NCI-H69 (cell line): ENCODE measurements around the gene CXCL1.

Source experiments
- DNase-seq: peaks from one replicate; lab custom pipeline; 2025; lab: John Stamatoyannopoulos, UW

CXCL1 gene

DNA sequence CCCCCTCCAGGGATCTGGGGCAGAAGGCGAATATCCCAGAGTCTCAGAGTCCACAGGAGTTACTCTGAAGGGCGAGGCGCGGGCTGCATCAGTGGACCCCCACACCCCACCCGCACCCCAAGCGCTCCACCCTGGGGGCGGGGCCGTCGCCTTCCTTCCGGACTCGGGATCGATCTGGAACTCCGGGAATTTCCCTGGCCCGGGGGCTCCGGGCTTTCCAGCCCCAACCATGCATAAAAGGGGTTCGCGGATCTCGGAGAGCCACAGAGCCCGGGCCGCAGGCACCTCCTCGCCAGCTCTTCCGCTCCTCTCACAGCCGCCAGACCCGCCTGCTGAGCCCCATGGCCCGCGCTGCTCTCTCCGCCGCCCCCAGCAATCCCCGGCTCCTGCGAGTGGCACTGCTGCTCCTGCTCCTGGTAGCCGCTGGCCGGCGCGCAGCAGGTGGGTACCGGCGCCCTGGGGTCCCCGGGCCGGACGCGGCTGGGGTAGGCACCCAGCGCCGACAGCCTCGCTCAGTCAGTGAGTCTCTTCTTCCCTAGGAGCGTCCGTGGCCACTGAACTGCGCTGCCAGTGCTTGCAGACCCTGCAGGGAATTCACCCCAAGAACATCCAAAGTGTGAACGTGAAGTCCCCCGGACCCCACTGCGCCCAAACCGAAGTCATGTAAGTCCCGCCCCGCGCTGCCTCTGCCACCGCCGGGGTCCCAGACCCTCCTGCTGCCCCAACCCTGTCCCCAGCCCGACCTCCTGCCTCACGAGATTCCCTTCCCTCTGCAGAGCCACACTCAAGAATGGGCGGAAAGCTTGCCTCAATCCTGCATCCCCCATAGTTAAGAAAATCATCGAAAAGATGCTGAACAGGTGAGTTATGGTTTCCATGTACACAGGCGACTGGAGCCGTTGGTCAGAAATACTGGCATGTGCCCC is at the start of gene CXCL1:
TSS of gene CXCL1 (plus strand) at position 264 of the 926 bp plus-strand sequence. CDS start at position 342, 78 bp downstream.
- DNase-seq: peak; percentile 20

DNA sequence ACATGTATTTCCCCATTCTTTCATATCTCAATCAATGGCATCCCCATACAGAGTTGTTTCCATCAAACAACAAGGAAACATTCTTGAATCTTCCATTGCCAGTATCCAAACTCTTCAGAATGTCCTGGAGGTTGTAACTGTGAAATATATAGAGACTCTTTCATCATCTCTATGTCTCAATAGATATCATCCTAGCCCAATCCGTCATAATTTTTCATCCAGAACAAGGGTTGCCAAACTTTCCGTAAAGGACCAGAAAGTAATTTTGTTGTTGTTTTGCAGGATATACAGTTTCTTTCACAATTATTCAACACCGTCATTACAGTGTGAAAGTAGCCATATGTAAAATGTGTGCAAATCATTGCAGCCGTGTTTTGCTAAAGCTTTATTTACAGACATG is 47.9 kb upstream of the CXCL1 start:
- no peak for DNase-seq

DNA sequence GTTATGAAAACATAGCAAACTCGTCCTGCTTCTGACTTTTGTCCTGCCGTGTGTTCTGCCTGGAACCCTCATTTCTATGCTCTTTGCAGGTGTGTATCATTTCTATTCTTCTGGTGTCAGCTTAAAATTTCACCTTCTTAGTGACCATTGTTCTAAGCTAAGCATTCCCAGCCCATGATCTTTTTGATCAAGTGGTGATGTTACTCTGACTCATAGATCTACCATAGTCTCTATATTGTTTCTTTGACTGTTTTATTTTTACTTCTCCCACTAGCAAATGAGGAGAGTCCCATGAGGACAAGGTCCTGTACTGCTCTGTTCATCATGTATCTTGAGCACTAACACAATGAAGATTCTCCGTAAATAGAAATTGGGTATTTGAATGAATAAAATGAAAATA is 46.8 kb upstream of the CXCL1 start:
- no peak for DNase-seq

DNA sequence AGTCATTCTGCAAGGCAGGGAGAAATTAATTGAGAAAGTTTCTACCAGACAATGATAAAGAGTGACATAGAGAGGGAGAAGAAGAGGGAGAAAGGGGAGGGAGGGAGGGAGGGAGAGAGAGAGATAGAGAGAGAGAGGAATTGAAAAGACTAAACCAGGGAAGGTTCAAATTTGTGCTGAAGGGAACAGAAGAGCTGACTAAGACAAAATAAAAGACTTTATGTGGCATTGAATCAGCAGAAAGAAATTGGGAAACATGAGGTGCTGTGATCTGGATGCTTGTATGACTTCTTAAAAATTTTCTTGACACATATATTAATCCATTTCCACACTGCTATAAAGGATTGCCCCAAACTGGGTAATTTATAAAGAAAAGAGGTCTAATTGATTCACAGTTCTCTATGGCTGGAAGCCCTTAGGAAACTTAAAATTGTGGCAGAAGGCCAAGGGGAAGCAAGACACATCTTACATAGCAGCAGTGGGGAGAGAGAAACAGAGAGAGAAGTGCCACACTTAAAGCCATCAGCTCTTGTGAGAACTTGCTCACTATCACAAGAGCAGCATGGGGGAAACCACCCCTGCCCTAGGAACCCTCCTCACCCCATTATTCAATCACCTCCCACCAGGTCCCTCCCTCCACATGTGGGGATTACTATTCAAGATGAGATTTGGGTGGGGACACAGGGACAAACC is 46.2 kb upstream of the CXCL1 start:
- DNase-seq: no peak

DNA sequence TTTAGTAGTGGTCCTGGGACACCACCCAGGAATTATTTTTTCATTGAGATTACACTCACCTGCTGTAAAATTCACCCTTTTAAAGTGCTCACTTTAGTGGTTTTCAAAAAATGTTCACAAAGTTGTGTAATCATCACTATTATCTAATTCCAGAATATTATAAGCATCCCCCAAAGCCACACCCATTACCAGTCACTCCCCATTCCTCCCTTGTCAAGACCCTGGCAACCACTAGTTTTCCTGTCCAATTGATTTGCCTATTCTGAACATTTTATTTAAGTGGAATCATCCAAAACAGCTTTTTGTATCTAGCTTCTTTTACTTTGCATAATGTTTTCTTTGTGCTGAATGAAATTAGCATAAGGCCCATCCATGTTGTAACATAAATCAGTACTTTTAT is 45.4 kb upstream of the CXCL1 start:
- no peak for DNase-seq

DNA sequence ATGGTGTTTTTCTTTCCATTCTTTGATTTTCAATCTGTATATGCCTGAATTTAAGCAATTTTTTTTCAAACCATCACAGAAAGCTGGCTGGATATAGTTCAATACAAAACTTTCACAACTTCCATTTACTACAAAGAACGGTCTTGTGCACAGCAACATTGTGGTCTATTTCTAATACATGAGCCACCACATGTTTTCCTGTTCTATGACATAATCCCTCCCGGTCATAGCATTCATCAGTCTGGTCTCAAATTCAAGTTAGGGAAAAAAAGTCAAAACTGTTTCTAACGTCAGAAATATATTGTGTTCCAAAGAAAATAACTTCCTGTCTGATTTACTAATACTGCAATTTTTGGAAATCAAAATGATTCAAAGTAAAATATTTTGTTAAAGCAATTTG is 40.2 kb upstream of the CXCL1 start:
- DNase-seq: no peak

DNA sequence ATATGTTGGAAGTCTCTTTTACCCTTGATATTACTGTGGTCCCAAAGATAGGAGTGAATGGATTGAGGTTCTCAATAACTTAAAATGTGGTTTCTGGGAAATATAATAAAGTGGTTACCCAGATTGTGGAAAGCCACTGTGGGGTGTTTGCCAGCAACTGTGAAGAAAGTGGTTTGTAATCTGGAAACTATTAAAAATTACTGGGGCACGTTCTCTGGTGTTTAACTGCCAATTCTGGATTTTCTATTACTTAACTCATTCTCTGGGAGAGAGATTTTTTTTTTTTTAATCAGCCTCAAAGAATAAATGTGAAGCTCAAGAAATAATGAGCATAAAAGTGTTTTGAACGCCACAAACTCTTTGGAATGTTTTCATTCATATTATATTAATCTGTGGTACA is 37.6 kb upstream of the CXCL1 start:
- DNase-seq: no peak

DNA sequence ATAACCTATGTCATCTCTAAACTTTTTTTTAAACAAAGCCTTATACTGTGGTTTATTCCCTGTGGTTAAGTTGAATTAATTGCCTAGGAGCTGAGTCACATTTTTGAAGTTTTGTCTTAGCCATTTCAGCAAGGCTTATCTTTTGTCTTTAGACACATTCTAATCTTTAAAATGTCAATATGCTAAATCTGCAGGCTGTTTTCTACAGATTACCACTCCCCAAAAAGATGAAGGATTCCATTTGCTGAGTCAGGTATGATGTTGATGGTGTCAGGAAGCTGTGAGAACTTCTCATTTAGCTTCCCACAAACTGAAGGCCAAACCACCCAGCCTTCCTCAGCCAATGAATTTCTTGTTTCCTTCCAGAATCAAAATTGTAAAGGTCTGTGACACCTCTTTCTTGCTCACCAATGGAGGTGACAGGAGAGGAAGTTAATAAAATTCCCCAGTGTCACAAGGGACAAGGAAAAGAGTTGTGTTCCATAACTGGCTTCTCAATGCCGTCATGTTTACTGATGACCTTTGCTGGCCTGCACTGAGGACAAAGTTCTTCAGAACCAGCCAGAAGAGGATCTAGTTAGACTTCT is 36.4 kb upstream of the CXCL1 start:
- DNase-seq: no peak

DNA sequence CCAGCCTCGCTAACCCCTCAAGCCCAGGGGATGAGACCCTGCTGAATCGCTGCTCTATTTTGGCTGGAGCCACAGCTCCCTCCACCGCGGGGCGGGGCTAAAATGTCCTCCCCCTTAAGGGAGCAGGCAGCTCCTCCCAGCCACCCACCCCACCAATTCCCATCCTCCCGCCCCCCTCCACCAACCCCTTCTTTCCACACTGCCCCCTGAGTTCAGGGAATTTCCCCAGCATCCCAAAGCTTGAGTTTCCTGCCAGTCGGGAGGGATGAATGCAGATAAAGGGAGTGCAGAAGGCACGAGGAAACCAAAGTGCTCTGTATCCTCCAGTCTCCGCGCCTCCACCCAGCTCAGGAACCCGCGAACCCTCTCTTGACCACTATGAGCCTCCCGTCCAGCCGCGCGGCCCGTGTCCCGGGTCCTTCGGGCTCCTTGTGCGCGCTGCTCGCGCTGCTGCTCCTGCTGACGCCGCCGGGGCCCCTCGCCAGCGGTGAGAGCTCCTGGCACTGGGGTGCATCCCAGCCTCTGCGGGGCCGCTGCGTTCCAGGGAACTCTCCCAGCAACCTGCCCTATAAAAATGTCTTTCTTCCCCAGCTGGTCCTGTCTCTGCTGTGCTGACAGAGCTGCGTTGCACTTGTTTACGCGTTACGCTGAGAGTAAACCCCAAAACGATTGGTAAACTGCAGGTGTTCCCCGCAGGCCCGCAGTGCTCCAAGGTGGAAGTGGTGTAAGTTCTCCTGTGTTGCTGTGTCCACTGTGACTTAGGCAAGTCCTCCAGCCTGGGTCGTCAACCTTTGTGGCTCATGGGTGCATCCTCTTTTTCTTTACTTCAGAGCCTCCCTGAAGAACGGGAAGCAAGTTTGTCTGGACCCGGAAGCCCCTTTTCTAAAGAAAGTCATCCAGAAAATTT is 32.6 kb upstream of the CXCL1 start, which contains the start of gene CXCL6:
TSS of gene CXCL6 (plus strand) at position 306 of the 907 bp plus-strand sequence. CDS start at position 379, 73 bp downstream.
- peak; percentile 6 for DNase-seq

DNA sequence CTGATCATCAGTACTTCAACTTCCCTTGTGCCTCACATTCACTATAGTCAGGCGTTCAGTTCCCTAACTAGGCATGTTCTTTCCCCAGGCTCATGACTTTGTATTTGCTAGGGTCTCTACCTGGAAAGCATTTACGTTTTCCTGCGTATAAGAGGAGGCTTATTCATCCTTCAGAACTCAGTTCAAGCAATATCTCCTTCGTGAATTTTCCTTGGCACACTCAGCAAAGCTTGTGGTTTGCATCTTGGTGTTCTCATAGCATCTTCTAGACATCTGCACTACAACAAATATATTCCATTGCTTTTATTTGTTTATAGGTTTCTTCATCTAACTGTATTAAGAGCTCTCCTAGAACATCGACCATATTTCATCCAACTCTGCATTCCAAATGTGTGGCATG is 30.1 kb upstream of the CXCL1 start:
- DNase-seq: no peak

DNA sequence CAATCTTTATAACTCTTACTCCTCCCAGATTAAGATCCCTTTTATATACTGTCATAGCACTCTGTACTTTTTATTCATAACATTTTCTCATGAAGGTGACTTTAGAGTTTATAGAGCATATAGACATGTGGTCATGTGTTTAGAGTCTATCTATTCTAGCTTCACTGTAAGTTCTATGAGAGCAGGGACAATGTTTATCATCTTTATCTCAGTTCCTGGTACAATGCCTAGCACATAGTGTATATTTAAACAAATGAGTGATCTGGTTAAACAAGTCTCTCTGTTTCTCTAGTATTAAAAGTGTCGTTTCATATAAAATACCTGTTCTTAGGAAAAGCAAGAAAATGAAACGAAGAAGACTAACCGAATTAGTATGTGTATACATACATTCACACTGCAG is 29.5 kb upstream of the CXCL1 start:
- DNase-seq: no peak

DNA sequence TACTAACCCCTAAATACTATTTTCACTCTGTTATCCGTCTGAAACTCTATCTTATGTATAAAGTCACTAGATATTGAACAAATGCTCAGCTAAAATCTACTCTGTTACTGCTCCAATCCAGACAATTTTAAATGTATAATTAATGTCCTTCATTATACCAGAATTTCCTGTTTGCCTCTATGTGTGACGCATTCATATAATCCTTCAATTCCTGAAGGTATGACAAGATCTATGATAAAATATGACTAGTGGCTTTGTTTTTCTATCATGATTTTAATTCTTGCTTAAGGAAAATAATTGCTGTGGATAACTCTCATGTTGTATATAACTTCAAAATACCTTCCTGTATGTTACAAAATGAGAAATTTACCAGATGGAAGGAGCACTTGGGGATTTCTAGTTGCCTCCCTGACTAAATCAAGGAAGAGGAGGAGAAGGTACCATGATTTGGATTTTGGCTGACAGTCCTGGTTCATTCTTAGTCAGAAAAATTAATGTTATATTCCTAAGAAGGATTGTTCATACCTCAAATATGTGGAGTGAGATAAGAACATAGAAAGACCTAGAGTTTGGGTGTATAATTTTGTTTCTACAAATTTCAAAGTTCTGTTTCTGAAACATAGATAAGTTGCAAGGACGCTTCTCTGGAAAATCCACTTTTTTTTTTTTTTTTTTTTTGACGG is 27.8 kb upstream of the CXCL1 start:
- no peak for DNase-seq

DNA sequence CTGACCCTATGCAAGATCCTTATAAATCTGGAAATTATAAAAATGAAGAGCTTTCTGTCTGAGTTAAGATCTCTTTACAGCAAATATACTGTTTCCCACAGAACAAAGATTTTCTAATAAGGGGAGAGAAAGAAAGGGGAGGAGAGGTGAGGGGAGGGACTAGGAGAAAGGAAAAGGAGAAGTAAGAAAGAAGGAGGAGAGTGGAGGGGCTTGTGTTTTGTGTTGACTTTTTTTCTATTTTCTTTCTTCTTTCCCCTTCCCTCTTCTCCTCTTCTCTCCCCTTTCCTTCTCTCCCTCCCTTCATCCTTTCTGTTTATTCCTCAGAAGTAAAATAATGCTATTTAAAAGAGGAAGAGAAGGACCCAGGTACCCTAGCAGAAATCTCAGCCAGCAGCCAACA is 26.5 kb upstream of the CXCL1 start:
- no peak for DNase-seq

DNA sequence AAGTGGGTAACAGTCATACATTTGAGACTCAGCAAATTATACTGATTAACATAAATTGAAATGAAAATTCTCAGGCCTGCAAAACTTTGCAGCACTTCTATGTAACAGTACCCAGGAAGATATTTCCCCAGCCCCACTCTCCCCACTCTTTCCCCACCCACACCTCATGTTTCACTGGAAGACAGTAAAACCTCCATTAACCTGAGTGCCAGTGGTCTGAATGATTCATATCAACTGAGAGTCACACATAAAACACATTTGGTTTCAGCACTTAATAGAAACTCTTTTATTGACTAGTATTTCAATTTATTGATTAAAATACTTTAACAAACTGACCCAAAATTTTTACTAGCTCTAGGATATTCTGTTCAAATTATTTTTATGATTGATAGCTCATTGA is 25.8 kb upstream of the CXCL1 start:
- DNase-seq: no peak

DNA sequence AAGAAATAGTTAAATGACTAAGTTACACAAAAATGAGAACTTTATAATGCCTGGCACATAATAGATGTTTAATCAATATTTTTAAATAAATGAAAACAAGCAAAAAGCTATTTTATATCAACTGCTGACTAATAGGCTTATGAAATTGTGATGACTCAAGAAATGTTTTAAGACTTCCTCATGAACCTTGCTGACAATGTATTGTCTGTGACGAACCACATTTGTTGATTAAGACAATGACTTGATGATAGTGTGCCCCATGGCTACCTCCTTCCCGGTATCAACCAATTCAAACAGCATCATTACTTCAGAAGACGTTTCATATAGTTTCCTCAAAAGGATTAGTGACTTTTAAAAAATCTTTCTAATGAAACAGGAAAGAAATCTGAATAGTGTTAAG is 24.8 kb upstream of the CXCL1 start:
- DNase-seq: no peak

DNA sequence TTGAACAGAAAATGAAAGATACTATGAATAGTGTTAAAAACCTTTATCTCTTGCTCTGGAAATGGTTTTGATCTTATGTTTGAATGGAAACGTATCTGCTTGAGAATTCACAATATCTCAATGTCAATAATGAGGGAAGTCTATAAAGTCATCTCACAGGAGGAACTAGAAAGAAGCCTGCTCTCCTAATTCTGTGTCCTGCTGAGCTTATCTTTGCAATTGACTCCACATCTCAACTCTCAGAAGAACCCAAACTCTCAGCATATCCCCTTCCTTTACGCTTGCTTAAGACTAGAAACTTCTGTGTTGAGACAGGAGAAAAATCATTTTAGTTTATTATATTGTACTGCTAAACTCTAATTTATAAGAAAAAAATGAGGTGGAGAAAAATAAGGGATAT is 24.4 kb upstream of the CXCL1 start:
- DNase-seq: no peak

DNA sequence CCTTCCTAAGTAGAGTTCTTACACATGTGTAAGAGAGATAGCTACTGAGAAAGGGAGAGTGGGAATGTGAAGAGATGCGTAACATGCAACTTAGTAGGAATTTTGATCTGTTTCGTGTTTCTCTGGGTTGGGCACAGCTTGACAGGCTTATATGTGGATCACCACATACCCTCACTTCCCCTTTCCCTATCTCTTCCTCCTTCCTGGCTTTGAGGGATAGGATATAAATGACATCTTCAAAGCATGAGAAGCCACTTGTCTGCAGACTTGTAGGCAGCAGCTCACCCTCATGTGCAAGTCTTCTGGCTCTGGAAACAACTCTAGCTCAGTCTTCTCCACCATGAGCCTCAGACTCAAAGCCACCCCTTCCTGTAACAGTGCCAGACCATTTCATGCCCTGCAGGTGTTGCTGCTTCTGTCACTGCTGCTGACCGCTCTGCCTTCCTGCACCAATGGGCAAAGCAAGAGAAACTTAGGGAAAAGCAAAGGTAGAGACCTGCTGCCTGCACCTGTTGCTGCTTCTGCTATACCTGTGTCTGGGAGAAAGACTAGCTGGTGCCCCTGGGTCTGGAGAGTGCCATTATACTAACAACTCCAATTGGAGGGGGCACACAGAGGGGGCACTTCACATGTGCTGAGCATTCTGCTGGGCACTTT is 21.5 kb upstream of the CXCL1 start:
- no peak for DNase-seq

DNA sequence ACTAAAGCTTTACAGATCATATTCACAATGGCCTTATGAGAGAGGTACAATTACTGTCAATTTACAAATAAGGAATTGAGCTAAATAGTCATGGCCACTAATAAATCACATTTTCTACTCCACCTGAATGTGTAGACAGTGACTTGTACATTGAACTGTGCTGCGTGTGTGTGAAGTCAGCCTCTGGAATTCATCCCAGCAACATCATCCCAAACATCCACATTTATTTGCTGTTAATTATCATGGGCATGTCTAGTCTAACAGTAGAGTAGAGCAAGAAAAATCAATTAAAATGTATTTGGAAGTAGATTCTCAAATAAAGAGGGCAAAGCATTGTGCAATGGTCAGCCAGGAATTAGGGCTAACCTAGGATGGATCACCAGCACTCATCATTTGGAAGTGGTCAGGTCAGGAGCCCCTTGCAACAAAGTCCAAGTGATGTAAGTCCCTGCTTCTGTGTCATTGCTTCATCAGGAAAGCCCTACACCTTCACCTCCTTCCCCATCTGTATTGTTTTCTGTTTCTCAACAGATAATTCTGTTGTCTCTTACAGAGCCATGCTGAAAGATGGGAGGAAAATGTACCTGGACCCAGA is 20.9 kb upstream of the CXCL1 start:
- DNase-seq: no peak

DNA sequence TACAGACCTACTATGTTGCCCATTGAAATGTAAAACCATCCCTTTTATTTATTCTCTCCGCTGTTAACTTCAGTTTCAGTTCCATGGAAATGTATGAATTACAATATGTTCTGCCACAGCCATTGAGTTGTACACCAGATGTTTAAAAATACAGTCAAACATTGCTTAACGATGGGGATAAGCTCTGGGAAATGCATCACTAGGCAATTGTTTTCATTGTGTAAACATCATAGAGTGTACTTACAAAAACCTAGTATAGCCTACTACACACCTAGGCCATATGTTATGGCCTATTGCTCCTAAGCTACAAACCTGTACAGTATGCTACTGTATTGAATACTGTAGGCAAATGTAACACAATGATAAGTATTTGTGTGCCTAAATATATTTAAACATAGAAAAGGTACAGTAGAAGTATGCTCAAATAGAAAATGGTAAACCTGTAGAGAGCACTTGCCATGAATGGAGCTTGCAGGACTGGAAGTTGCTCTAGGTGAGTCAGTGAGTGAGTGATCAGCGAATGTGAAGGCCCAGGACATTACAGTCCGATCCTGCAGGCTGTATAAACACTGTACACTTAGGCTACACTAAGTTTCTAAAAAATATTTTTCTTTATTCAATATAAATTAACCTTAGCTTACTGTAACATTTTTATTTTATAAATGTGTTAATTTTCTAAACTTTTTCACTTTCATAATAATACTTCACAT is 18.8 kb upstream of the CXCL1 start:
- DNase-seq: no peak

DNA sequence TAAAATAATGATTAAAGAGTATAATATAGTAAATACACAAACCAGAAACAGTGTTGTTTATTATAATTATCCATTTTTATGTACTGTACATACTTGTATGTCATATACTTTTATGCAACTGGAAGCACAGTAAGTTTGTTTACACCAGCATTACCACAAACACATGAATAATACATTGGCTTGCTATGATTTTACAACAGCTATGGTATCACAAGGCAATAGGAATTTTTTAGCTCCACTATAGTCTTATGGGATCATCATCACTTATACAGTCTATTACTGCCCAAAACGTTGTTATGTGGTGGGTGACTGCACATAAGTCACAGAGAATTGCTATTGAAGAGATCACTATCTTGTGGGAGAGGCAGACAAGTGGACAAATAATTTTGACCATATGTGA is 17.9 kb upstream of the CXCL1 start:
- DNase-seq: no peak
